Ovary (tissue), 9 donors: ENCODE data around the gene UBE2J1. TPM values are rescaled to one million over a fixed set of nuclear protein-coding genes. Genes with fewer than 3 reads are reported as not detected.

Experiments
- DNase-seq, 5 donors: peaks; one replicate each; pipeline ENCODE4 v3.0.0-alpha.2; 2019 to 2020
- H3K27ac ChIP-seq, 2 donors: fragments of 200-600 bp; one replicate each; pipeline versions ENCODE4 v1.5.1 to v1.8.0; 2019 to 2022
- H3K27me3 ChIP-seq: fragments of 200-600 bp; one replicate; pipeline ENCODE4 v1.8.0; 2022
- H3K36me3 ChIP-seq: fragments of 200-600 bp; sonication (generic); one replicate; pipeline ENCODE4 v1.5.1; 2019
- H3K4me1 ChIP-seq: one replicate; pipeline ENCODE4 v1.8.1; 2013; ENCODE audit warnings: mild to moderate bottlenecking, moderate library complexity; ENCODE audit not compliant: insufficient read depth
- H3K4me3 ChIP-seq: fragments of 200-600 bp; sonication (generic); one replicate; pipeline ENCODE4 v1.5.1; 2017
- H3K9me3 ChIP-seq, 2 donors: fragments of 200-600 bp in 1 of 2; sonication (generic) in 1 of 2; one replicate each; pipeline versions ENCODE4 v1.5.1 to v1.8.1; 2013 to 2019; ENCODE audit warnings: mild to moderate bottlenecking in 1 of 2, moderate library complexity in 1 of 2
- CTCF ChIP-seq, 3 donors: fragments of 450-650 bp in 2 of 3; fragments of 200-600 bp in 1 of 3; IDR thresholded peaks; one replicate each; pipeline versions ENCODE4 v1.5.1 to v1.8.0; 2016 to 2022; ENCODE audit warnings: antibody characterized with exemption in 3 of 3, mild to moderate bottlenecking in 1 of 3
- EP300 ChIP-seq: sonication (generic); formaldehyde crosslinking; IDR thresholded peaks from one replicate; pipeline ENCODE4 v1.6.1; 2017; ENCODE audit warnings: antibody characterized with exemption
- POLR2A ChIP-seq: fragments of 450-650 bp; IDR thresholded peaks from one replicate; pipeline ENCODE4 v1.6.1; 2017; ENCODE audit warnings: antibody characterized with exemption, mild to moderate bottlenecking, moderate library complexity
- WGBS, 3 donors: extraction: QIAGEN DNeasy Blood & Tissue Kit in 1 of 3; methylation state at CpG; one replicate each; pipeline versions ENCODE4 v1.1.5 to v1.1.7; 2013 to 2017; 5-methylcytosine and 5-hydroxymethylcytosine counted together
- intact Hi-C, 4 donors: fragments of 100-400 bp; cut with DNase I; formaldehyde crosslinking; loops; one replicate each; pipeline versions ENCODE4 v1.11.0 to v1.15.1; 2022 to 2023
- polyA plus RNA-seq, 2 donors: library from polyadenylated mRNA; stranded (reverse); fragments of 200-250 nt in 1 of 2; fragments of 350-450 nt in 1 of 2; fragmentation: Illumina TruSeq in 1 of 2; extraction: RNeasy Lipid Tissue Mini Kit (QIAGEN cat#74804) in 1 of 2; gene quantifications; one replicate each; pipeline ENCODE4 v1.2.3, GENCODE V29; 2013 to 2014
- total RNA-seq, 7 donors: library from RNA; depleted of rRNA in 2 of 7; stranded (reverse); fragments of >200 nt in 2 of 7; fragmentation: NEBNext Ultra II Directional in 3 of 7; extraction: Animal tissue kit (Norgen Biotek cat#: 25700) in 3 of 7; gene quantifications; one replicate each; pipeline versions ENCODE4 v1.1.0 to v1.2.4, GENCODE V29; 2016 to 2023
- donor health status: DM: no; HTN: no; CAD: no; lungs with moderate emphysema.
- donor health status: DM: no; HTN: no; CAD: no.
- donor health status: Bipolar disorder and iron deficiency.
- donor health status: DM: yes; HTN: yes; CAD: no.
- donor health status: DM: no; HTN: no; CAD: no.
- donor health status: DM: yes; HTN: yes; CAD: no.

The UBE2J1 gene
- total and polyA plus RNA-seq, 9 donors: 21.6 to 48.6 (median 35.8) TPM

GRCh38 chr6:89355511-89356194 lies 3.1 kb upstream of the UBE2J1 start:
- TF ChIP-seq CTCF (IDR thresholded peaks at IDR 0.05) (no peak), POLR2A (no peak), EP300 (no peak)
- intact Hi-C loops: loop anchor here in 1 of 4 donors (5.0 to 10.0 kb wide), 2 partner anchors 318 to 371 kb away; no protein-coding TSS in a partner anchor
- peaks cover 4% of the 10 kb centered on the region for H3K4me1 ChIP-seq

GRCh38 chr6:89353702-89354392 lies 1.3 kb upstream of the UBE2J1 start:
- H3K4me1 ChIP-seq: peaks cover 7% of the 10 kb centered on the region
- H3K36me3 ChIP-seq: no peaks in the 10 kb centered on the region
- no peak for DNase-seq
- no peak for TF ChIP-seq EP300
- no peak for TF ChIP-seq CTCF (IDR thresholded peaks at IDR 0.05)
- TF ChIP-seq POLR2A: no peak
- intact Hi-C loops: loop anchor here in 2 of 4 donors (1.0 to 10.0 kb wide), 2 partner anchors 274 to 369 kb away; partner anchors contain the start of gene PNRC1 (in 1 of the 2)
- no peak overlapping the region for H3K27ac ChIP-seq
- WGBS, 3 donors: 77 to 85% (median 83%) methylated on average over 2 of the region's 2 CpGs
- no peaks in the 10 kb centered on the region for H3K27me3 ChIP-seq
- H3K4me3 ChIP-seq: no peak overlapping the region
- H3K9me3 ChIP-seq: no peaks in the 10 kb centered on the region

More at GRCh38 chr6:89355511-89356194, 3.1 kb upstream of the UBE2J1 start:
- 86 to 95% (median 90%) methylated on average over 2 of the region's 2 CpGs for WGBS, 3 donors
- DNase-seq: no peak
- Histone ChIP-seq H3K9me3 (no peaks in the 10 kb centered on the region), H3K36me3 (no peaks in the 10 kb centered on the region), H3K27me3 (no peaks in the 10 kb centered on the region), H3K4me3 (no peak overlapping the region), H3K27ac (no peak overlapping the region)

GRCh38 chr6:89353118-89353556 lies 615 bp upstream of the UBE2J1 start:
- peak in 4 of 5 donors; percentile 9 to 50 (median 28) for DNase-seq
- no peaks in the 10 kb centered on the region for H3K9me3 ChIP-seq
- no peaks in the 10 kb centered on the region for H3K27me3 ChIP-seq
- peak overlapping the region; percentile 70 for H3K4me3 ChIP-seq
- H3K36me3 ChIP-seq: no peaks in the 10 kb centered on the region
- H3K4me1 ChIP-seq: peaks cover 11% of the 10 kb centered on the region
- H3K27ac ChIP-seq: peak overlapping the region; percentile 93 to 99
- WGBS, 3 donors: 20 to 32% (median 25%) methylated on average over 27 of the region's 27 CpGs
- intact Hi-C loops: loop anchor here in 2 of 4 donors (1.0 to 10.0 kb wide), 2 partner anchors 273 to 368 kb away; partner anchors contain the start of gene PNRC1 (in 1 of the 2)
- no peak for TF ChIP-seq CTCF (IDR thresholded peaks at IDR 0.05)
- TF ChIP-seq POLR2A: no peak
- TF ChIP-seq EP300: no peak

GRCh38 chr6:89351671-89352277 lies 748 bp downstream of the UBE2J1 start:
- Histone ChIP-seq H3K27me3 (no peaks in the 10 kb centered on the region), H3K36me3 (no peaks in the 10 kb centered on the region), H3K4me1 (peaks cover 11% of the 10 kb centered on the region), H3K9me3 (no peaks in the 10 kb centered on the region), H3K4me3 (peak overlapping the region; percentile 70), H3K27ac (peak overlapping the region; percentile 93 to 99)
- intact Hi-C loops: loop anchor here in 1 of 4 donors (10.0 kb wide), 1 partner anchor 367 kb away; no protein-coding TSS in a partner anchor
- TF ChIP-seq EP300: no peak
- TF ChIP-seq CTCF (IDR thresholded peaks at IDR 0.05): no peak
- no peak for TF ChIP-seq POLR2A
- no peak for DNase-seq
- 0 to 1% (median 0%) methylated on average over 12 of the region's 12 CpGs for WGBS, 3 donors
